ENCODE measurements around the gene PI4K2B.
"Not testable (repeated sequence)": the region's sequence is repeated elsewhere in the genome, so short reads cannot be mapped to it uniquely, and the experiment has no call there.

The PI4K2B gene

DNA sequence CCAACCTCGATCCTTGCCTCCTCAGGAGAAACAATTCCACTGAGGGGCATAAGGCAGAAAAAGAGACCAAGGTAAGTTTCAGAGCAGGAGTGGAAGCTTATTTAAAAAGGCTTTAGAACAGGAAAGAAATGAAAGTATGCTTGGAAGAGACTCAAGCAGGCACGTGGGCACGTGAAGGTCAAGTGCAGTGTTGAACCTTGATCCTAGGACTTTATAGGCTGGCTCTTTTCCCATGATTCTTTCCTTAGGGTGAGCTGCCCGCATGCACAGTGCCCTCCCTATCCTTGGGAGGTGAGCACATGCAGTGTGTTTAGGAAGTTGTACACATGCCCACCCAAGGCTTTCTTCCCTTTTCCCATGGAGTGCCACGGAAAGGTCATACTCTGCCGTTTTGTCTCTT, 4.0 kb upstream of the PI4K2B start:
- in situ Hi-C loops (cut with HindIII; ENCODE audit: low pct_unique_long_range_greater_than_20kb, low sequenced_read_pairs) = no loop called here
- DNase-seq (ENCODE audit: low read depth in 1 of 2, low spot score in 1 of 2) = no peak
- TF ChIP-seq JUND (IDR thresholded peaks at IDR 0.05; ENCODE audit: low read depth) = no peak

DNA sequence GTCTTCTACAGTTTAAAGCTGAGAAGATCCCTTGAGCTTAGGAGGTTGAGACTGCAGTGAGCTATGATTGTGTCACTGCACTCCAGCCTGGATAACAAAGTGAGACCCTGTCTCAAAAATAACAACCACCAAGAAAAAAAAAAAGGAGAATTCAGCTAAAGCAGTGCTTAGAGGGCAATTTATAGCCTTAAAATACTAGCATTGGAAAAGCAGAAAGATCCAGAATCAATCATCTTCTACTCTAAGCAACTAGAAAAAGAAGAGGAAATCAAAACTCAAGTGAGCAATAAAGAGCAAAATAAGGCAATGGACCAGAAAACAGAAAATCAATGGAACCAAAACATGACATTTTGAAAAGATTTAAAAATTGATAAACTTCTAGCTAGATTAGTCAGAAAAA, 639 bp upstream of the PI4K2B start:
- no peak for TF ChIP-seq JUND (IDR thresholded peaks at IDR 0.05; ENCODE audit: low read depth)
- in situ Hi-C loops (cut with HindIII; ENCODE audit: low pct_unique_long_range_greater_than_20kb, low sequenced_read_pairs) = no loop called here
- DNase-seq (ENCODE audit: low read depth in 1 of 2, low spot score in 1 of 2) = no peak

DNA sequence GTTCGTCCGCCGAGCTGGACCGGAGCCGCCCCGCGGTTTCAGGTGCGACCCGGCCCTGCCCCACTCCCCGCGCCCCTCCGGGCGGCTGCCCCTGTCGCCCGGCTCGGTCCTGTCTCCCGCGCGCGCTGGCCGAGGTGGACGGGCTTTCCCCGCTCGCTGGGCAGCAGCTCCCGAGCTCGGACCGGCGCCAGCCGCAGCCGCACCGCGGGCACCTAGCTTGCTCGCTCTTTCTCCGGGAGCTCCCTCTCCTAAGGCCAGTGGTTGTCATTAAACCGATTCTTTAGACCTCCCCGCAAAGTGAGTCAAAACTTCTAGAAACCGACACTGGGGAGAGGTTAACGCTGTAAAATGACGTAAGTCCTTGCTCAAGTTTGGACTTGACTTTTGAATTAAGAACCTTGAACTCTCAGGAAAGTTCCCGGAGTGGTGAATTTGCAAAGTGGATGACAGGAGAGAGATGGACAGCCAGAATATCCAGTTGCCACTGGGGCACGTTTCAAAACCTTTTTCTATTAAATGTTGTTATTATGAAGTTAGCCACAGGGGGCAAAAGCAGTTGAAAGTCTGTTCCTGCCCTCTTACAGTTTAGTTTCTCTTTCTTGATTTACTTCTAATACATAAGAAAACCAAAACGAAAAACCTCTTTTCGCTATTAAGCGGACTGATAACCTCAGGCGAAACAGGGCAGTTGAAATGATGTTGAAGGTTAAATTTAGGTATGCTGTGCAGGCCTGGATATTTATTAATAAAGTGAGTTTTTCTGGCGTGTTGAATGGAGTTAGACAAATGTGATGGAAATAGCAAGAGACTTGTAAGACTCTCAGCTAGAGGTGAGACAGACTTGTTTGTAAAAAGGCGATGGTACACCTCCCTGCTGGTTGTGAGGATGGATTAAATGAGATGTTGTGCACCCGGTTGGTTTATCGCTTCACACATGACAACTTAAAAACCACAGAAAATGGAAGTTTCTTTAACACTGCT, 847 bp downstream of the PI4K2B start:
- peak in 1 of 2 experiments; percentile 86 for DNase-seq (ENCODE audit: low read depth in 1 of 2, low spot score in 1 of 2)
- no peak for TF ChIP-seq JUND (IDR thresholded peaks at IDR 0.05; ENCODE audit: low read depth)
- in situ Hi-C loops (cut with HindIII; ENCODE audit: low pct_unique_long_range_greater_than_20kb, low sequenced_read_pairs) = no loop called here

DNA sequence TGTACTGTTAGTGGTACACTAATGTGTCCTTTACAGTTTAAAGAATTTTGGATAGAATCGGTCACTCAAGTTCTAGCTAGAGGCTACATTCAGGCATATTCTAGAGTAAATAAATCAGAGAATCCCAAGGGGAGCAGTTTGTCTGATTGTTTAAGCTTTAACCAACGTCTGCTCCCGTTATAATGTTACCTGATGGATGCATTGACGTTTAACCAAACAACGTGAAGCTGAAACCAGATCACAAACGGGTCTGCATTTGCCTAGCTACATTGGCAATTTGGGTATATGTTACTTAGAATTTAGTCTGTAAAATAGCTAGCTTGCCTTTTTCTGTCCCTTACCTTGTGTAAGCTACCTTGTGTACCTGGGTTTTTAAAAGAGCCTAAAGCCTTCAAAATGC, 1.6 kb downstream of the PI4K2B start:
- DNase-seq (ENCODE audit: low read depth in 1 of 2, low spot score in 1 of 2) = no peak
- in situ Hi-C loops (cut with HindIII; ENCODE audit: low pct_unique_long_range_greater_than_20kb, low sequenced_read_pairs) = no loop called here

DNA sequence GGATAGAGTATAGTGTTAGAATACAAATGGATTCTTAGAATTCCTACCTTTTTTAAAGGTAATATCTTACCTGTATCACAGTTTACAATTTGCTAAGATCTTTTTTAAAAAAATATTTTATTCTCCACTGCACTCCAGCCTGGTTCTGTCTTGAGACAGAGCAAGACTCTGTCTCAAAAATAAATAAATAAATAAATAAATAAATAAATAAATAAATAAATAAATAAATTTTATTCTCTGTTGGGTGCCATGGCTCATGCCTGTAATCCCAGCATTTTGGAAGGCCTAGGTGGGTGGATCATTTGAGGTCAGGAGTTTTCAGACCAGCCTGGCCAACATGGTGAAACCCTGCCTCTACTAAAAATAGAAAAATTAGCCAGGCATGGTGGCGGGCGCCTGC, 2.2 kb downstream of the PI4K2B start:
- in situ Hi-C loops (cut with HindIII; ENCODE audit: low pct_unique_long_range_greater_than_20kb, low sequenced_read_pairs); DNase-seq (ENCODE audit: low read depth in 1 of 2, low spot score in 1 of 2): not testable (repeated sequence)

More for the DNA sequence above, 1.6 kb downstream of the PI4K2B start:
- no peak for TF ChIP-seq JUND (IDR thresholded peaks at IDR 0.05; ENCODE audit: low read depth)

DNA sequence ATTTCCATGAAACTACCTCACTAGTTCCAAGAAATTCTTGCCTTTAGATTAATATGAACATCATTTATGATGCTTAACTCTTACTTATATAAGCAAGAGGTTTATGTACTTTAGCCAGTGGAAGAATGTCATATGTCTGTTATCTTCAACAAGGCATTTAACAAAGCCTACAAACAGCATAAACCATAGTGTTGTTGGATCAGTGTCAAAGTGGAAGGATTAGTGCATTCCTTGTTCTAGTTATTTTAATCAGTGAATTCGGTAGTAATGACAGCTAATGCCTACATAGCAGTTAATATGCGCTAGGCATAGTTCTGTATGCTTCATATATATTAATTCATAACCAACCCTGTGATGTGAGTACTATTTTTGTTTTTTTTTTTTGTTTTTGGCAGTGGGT, 3.1 kb downstream of the PI4K2B start:
- in situ Hi-C loops (cut with HindIII; ENCODE audit: low pct_unique_long_range_greater_than_20kb, low sequenced_read_pairs) = no loop called here
- DNase-seq (ENCODE audit: low read depth in 1 of 2, low spot score in 1 of 2) = no peak
- no peak for TF ChIP-seq JUND (IDR thresholded peaks at IDR 0.05; ENCODE audit: low read depth)

DNA sequence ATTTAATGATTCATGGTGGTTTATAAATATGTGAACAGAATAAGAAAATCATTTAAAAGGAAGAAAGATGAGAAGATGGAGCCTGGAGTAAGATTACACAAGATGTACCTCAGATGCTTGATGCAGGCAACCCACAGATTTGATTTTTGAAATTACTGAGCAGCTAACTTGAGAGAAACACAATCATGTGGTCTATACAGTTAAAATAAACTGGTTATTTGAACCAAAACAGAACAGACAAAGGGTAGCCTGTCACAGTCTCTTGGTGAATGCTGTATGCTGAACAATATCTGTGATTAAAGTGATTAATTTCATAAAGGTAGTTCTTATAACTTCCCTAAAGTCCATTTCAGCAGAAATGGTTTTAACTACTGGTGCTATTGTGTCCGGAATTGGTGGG, 4.2 kb downstream of the PI4K2B start:
- in situ Hi-C loops (cut with HindIII; ENCODE audit: low pct_unique_long_range_greater_than_20kb, low sequenced_read_pairs) = no loop called here
- TF ChIP-seq JUND (IDR thresholded peaks at IDR 0.05; ENCODE audit: low read depth) = no peak
- no peak for DNase-seq (ENCODE audit: low read depth in 1 of 2, low spot score in 1 of 2)

DNA sequence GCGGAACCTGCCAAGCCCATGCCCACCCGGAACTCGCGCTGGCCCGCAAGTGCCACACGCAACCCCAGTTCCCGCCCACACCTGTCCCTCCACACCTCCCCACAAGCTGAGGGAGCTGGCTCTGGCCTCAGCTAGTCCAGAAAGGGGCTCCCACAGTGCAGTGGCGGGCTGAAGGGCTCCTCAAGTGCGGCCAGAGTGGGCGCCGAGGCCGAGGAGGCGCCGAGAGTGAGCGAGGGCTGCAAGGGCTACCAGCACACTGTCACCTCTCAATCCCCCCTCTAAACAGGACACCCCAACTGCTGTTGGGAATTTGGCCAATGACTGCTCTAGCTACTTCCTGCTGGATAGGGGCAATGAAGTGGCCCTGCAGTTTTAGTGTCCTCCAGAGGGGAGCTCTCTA, 5.7 kb downstream of the PI4K2B start:
- in situ Hi-C loops (cut with HindIII; ENCODE audit: low pct_unique_long_range_greater_than_20kb, low sequenced_read_pairs); DNase-seq (ENCODE audit: low read depth in 1 of 2, low spot score in 1 of 2): not testable (repeated sequence)

DNA sequence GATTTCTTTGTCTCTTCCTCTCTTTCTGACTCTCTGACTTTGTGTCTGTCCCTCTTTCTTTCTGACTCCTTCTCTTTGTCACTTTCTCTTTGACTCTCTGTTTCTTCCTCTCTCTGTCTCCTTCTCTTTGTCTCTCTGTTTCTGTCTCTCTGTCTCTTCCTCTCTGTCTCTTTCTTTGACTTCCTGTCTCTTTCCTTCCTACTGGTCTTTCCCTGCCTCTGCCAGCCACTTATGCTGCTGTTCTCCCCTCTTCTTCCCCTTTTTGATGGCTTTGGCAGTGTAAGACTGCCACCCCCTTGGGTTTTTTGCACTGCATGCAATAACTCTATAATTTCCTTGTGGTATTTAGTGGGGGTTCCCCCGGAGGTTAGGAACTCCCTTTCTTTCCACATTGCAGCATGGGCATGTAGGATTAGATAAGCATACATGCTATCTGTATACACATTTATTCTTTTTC, 6.9 kb downstream of the PI4K2B start:
- not testable (repeated sequence) for DNase-seq (ENCODE audit: low read depth in 1 of 2, low spot score in 1 of 2)

DNA sequence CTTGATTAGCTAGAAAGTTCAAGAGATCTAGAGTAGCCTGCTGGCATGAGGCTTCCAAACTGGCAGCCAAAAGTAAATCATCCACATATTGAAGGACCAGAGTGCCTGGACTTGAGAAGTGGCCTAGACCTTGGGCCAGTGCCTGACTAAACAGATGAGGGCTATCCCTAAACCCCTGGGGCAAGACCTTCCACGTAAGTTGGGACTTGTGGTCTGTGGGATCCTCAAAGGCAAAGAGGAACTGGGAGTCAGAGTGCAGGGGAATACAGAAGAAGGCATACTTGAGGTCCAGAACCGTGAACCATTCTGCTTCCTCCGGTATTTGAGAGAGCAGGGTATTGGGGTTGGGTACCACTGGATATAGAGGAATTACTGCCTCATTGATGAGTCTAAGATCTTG, 8.4 kb downstream of the PI4K2B start:
- DNase-seq (ENCODE audit: low read depth in 1 of 2, low spot score in 1 of 2); in situ Hi-C loops (cut with HindIII; ENCODE audit: low pct_unique_long_range_greater_than_20kb, low sequenced_read_pairs): not testable (repeated sequence)

More for the DNA sequence above, 6.9 kb downstream of the PI4K2B start:
- in situ Hi-C loops (cut with HindIII; ENCODE audit: low pct_unique_long_range_greater_than_20kb, low sequenced_read_pairs) = not testable (repeated sequence)

DNA sequence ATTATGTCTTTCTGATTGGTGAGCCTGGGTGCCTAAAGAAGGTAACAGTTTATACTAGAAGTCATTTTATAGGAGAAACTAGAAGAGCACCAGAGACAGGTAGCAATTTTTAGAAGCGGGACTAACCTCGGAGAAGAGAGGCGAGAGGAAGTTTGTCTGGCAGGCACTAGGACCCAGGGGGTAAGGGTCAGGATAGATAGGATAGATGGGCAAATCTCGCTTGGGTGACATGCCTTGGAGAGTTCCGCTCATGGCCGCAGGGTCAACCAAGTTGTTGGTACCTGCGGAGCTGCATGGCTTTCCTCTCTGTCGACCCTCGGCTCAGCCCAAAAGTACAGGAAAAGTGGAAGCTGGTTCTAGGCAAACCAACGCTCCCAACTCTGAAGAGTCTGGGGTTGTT, 11.3 kb downstream of the PI4K2B start:
- TF ChIP-seq JUND (IDR thresholded peaks at IDR 0.05; ENCODE audit: low read depth) = no peak
- in situ Hi-C loops (cut with HindIII; ENCODE audit: low pct_unique_long_range_greater_than_20kb, low sequenced_read_pairs) = no loop called here

DNA sequence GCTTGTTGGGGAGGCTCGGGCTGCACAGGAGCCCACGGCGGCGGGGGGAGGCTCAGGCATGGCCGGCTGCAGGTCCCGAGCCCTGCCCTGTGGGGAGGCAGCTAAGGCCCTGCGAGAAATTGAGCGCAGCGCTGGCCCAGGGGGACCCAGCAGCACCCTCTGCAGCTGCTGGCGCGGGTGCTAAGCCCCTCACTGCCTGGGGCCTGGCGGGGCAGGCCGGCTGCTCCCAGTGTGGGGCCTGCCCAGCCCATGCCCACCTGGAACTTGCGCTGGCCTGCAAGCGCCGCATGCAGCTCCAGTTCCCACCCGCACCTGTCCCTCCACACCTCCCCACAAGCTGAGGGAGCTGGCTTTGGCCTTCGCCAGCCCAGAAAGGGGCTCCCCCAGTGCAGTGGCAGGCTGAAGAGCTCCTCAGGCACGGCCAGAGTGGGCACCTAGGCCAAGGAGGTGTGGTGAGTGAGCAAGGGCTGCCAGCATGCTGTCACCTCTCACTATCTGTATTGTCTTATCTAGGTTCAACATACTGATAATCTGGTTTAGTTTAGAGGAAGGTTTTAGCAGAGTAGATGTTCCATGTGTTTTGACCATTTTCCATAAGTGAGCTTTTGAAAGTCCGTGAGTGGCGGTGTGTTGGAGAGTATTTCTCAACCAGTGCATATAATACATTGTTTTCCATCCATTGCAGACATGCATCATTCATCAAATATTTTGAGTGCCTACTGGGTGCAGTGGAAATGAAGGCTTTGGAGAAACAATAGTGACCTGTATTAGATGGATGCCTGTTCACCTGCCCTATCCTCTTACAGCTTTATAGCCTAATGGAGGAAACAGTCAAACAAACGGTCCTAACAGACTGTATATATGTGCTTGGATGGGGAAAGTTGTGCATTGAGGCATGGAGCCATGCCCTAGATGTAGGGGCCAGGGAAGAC, 13.1 kb downstream of the PI4K2B start:
- no peak for TF ChIP-seq JUND (IDR thresholded peaks at IDR 0.05; ENCODE audit: low read depth)
- DNase-seq (ENCODE audit: low read depth in 1 of 2, low spot score in 1 of 2) = no peak
- in situ Hi-C loops (cut with HindIII; ENCODE audit: low pct_unique_long_range_greater_than_20kb, low sequenced_read_pairs) = no loop called here

More for the DNA sequence above, 11.3 kb downstream of the PI4K2B start:
- DNase-seq (ENCODE audit: low read depth in 1 of 2, low spot score in 1 of 2) = no peak

DNA sequence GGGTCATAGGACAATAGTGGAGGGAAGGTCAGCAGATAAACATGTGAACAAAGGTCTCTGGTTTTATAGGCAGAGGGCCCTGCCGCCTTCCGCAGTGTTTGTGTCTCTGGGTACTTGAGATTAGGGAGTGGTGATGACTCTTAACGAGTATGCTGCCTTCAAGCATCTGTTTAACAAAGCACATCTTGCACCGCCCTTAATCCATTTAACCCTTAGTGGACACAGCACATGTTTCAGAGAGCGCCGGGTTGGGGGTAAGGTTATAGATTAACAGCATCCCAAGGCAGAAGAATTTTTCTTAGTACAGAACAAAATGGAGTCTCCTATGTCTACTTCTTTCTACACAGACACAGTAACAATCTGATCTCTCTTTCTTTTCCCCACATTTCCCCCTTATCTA, 15.0 kb downstream of the PI4K2B start:
- in situ Hi-C loops (cut with HindIII; ENCODE audit: low pct_unique_long_range_greater_than_20kb, low sequenced_read_pairs) = not testable (repeated sequence)

DNA sequence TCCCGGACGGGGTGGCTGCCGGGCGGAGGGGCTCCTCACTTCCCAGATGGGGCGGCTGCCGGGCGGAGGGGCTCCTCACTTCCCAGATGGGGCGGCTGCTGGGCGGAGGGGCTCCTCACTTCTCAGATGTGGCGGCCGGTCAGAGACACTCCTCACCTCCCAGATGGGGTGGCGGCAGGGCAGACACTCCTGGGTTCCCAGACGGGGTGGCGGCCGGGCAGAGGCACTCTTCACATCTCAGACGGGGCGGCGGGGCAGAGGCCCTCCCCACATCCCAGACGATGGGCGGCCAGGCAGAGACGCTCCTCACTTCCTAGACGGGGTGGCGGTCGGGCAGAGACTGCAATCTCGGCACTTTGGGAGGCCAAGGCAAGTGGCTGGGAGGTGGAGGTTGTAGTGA, 15.7 kb downstream of the PI4K2B start:
- in situ Hi-C loops (cut with HindIII; ENCODE audit: low pct_unique_long_range_greater_than_20kb, low sequenced_read_pairs) = not testable (repeated sequence)

More for the DNA sequence above, 15.0 kb downstream of the PI4K2B start:
- DNase-seq (ENCODE audit: low read depth in 1 of 2, low spot score in 1 of 2) = not testable (repeated sequence)

More for the DNA sequence above, 15.7 kb downstream of the PI4K2B start:
- DNase-seq (ENCODE audit: low read depth in 1 of 2, low spot score in 1 of 2) = not testable (repeated sequence)
